NT2/D1 (cell line): Measurements from ENCODE around the gene DUS1L.

ENCODE experiments used
- DNase-seq: peaks from one replicate; pipeline ENCODE4 v3.0.0-alpha.2; 2011; ENCODE audit warnings: low read depth, low spot score
- H3K27me3 ChIP-seq: 2 replicates; pipeline ENCODE4 v1.6.0; 2011; ENCODE audit warnings: mild to moderate bottlenecking; ENCODE audit not compliant: insufficient read length, insufficient read depth
- H3K36me3 ChIP-seq: 2 replicates; pipeline ENCODE4 v1.6.1; 2011; ENCODE audit warnings: mild to moderate bottlenecking, low read length, mixed read lengths; ENCODE audit not compliant: insufficient read depth, insufficient read length
- H3K4me1 ChIP-seq: 2 replicates; pipeline ENCODE4 v1.5.1; 2011; ENCODE audit not compliant: insufficient read depth, insufficient read length
- H3K4me3 ChIP-seq: 2 replicates; pipeline ENCODE4 v1.5.1; 2011; ENCODE audit warnings: low read depth; ENCODE audit not compliant: insufficient read length
- H3K9ac ChIP-seq: 2 replicates; pipeline ENCODE4 v1.6.0; 2011; ENCODE audit warnings: low read depth; ENCODE audit not compliant: insufficient read length
- H3K9me3 ChIP-seq: 2 replicates; pipeline ENCODE4 v1.5.1; 2011; ENCODE audit warnings: mild to moderate bottlenecking, low read length; ENCODE audit not compliant: insufficient read depth
- SUZ12 ChIP-seq: IDR thresholded peaks from 2 replicates; pipeline ENCODE4 v1.6.1; 2011; ENCODE audit not compliant: insufficient read length, insufficient read depth; ENCODE audit errors: extremely low read depth
- YY1 ChIP-seq: IDR thresholded peaks from 2 replicates; pipeline ENCODE4 v1.6.1; 2011; ENCODE audit not compliant: insufficient read length, insufficient read depth
- ZNF274 ChIP-seq: IDR thresholded peaks from 2 replicates; pipeline ENCODE4 v1.6.1; 2011; ENCODE audit warnings: mild to moderate bottlenecking, low read depth, low read length

The DUS1L gene

GRCh38 chr17:82008258-82008940 lies 57.2 kb downstream of the DUS1L start:
- TF ChIP-seq YY1 (no peak), SUZ12 (no peak), ZNF274 (no peak)
- DNase-seq = no peak
- Histone ChIP-seq H3K36me3 (peaks cover 28% of the 10 kb centered on the region), H3K4me1 (peaks cover 46% of the 10 kb centered on the region), H3K4me3 (no peak overlapping the region), H3K27me3 (no peaks in the 10 kb centered on the region), H3K9me3 (no peaks in the 10 kb centered on the region), H3K9ac (no peak overlapping the region)
